Left kidney (tissue), 2 donors: ENCODE results near the gene ZBTB7B. TPM values are rescaled to one million over a fixed set of nuclear protein-coding genes. Genes with fewer than 3 reads are reported as not detected.

Experiments
- DNase-seq: peaks from one replicate; pipeline ENCODE4 v3.0.0-alpha.2; 2013
- polyA plus RNA-seq: library from polyadenylated mRNA; unstranded; fragments of 120-200 nt; gene quantifications from one replicate; pipeline ENCODE4 v1.2.1, GENCODE V29; 2013; ENCODE audit not compliant: insufficient read length

Gene ZBTB7B
- polyA plus RNA-seq, 1 donor: 11.5 TPM

GRCh38 chr1:155057788-155058211 lies 55.2 kb downstream of the ZBTB7B start:
- DNase-seq: no peak

GRCh38 chr1:155060736-155061135 lies 58.1 kb downstream of the ZBTB7B start:
- no peak for DNase-seq

DNA sequence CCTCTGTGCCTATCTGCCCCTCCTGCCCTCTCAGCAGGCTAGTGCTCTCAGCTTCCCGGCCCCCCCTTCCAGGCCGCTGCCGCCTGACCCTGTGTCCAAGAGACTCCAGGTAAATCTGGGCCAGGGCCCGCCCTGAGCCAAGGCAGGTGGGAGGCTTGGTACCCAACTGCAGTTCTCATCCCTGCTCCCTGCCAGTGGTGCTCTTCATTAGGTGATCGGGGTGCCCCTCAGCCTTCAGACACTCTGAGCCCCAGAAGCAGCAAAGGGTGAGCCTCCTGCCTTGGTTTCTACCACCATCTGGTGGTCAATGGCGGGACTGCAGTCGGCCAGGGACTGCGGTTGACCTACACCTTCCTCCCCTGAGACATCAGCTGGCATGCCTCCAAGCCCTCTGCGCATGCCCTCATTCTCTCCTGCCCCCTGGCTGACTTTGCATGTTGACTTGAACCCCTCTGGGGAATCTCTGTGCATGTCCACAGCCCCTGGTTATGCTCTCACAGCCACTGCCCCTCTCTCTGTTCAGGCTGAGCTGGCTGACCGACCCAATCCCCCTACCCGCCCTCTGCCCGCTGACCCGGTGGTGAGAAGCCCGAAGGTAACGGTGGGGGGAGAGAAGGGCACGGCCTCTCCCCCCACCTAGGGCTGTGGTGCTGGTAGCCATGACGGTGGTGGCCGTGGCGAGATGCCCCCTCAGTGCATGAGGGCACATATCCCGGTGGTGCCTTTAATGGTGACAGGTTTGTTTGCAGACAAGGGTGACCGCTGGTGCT lies 59.0 kb downstream of the ZBTB7B start:
- DNase-seq: peak; percentile 84

- DNase-seq: no peak
Measured at GRCh38 chr1:155062151-155062686, 59.6 kb downstream of the ZBTB7B start.

DNA sequence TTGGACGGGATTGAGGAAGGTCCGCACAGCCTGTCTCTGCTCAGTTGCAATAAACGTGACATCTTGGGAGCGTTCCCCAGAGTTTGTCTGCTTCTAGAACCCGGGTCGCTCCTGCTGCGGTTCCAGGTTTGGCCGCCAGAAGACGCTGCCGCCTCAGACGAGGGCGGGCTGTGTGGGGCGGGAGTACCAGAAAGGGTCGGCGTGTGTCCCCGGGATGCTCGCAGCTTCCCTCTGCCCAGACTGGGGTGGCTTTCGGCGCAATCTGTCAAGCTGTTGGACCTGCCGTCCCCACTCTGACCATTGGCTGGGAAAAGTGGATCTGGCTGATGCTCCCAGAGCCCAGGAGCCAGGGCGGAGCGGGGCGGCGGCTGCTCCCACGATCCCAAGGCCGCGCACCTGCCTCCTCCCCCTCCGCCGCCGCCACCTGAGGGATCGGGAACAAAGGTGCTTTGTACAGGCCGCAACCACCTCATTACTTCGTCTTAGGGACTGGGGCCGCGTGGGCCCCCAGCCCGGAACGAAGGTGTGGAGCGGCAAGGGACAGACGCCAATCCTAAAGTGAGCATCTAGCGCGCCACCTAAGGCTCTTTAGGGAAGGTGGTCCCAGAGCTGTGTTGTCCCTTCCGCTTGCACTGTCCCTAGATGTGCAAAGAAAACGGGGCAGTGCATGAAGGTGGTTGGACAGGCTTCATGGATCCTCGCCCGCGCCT lies 60.3 kb downstream of the ZBTB7B start:
- DNase-seq: no peak

GRCh38 chr1:155063550-155064110 lies 61.0 kb downstream of the ZBTB7B start, which contains the start of gene EFNA4:
TSS of gene EFNA4 (plus strand) at chr1:155063740. CDS start at chr1:155063824, 84 bp downstream.
- peak; percentile 91 for DNase-seq

GRCh38 chr1:155064111-155064831 lies 61.7 kb downstream of the ZBTB7B start:
- no peak for DNase-seq

- no peak for DNase-seq
Measured at GRCh38 chr1:155064832-155065429, 62.3 kb downstream of the ZBTB7B start.

- no peak for DNase-seq
Measured at GRCh38 chr1:155066777-155067176, 64.2 kb downstream of the ZBTB7B start.

Other genes starting within 250 kb of the ZBTB7B start
- 2.3 TPM for gene KCNN3, start 132.5 kb upstream of the ZBTB7B start, polyA plus RNA-seq
- 34.9 TPM for gene PMVK, start 66.1 kb upstream of the ZBTB7B start, polyA plus RNA-seq
- 59.6 TPM for gene PBXIP1, start 46.7 kb upstream of the ZBTB7B start, polyA plus RNA-seq
- gene PYGO2, start 41.0 kb upstream of the ZBTB7B start, polyA plus RNA-seq: 42.6 TPM
- 84.1 TPM for gene SHC1, start 32.1 kb upstream of the ZBTB7B start, polyA plus RNA-seq
- gene CKS1B, start 28.1 kb upstream of the ZBTB7B start, polyA plus RNA-seq: 110 TPM
- 32.4 TPM for gene FLAD1, start 19.5 kb upstream of the ZBTB7B start, polyA plus RNA-seq
- gene LENEP, start 9.2 kb upstream of the ZBTB7B start, polyA plus RNA-seq: 0.93 TPM
- gene DCST2, start 31.0 kb downstream of the ZBTB7B start, polyA plus RNA-seq: 2.5 TPM
- 0.58 TPM for gene DCST1, start 31.0 kb downstream of the ZBTB7B start, polyA plus RNA-seq
- gene ADAM15, start 48.5 kb downstream of the ZBTB7B start, polyA plus RNA-seq: 41.9 TPM
- 20.2 TPM for gene EFNA4, start 60.9 kb downstream of the ZBTB7B start, polyA plus RNA-seq
- 6.1 TPM for gene EFNA3, start 76.0 kb downstream of the ZBTB7B start, polyA plus RNA-seq
- gene EFNA1, start 125.1 kb downstream of the ZBTB7B start, polyA plus RNA-seq: 56.0 TPM
- gene SLC50A1, start 133.1 kb downstream of the ZBTB7B start, polyA plus RNA-seq: 57.8 TPM
- gene DPM3, start 137.7 kb downstream of the ZBTB7B start, polyA plus RNA-seq: 26.9 TPM
- 134 TPM for gene KRTCAP2, start 170.5 kb downstream of the ZBTB7B start, polyA plus RNA-seq
- 4.4 TPM for gene TRIM46, start 171.0 kb downstream of the ZBTB7B start, polyA plus RNA-seq
- gene THBS3, start 205.1 kb downstream of the ZBTB7B start, polyA plus RNA-seq: 49.6 TPM
- gene MTX1, start 205.9 kb downstream of the ZBTB7B start, polyA plus RNA-seq: 40.7 TPM